NAMALWA (cell line): Measurements from ENCODE around the gene KLHL26.

Experiments used
- DNase-seq: peaks from one replicate; pipeline ENCODE4 v3.0.0-alpha.2; 2015; ENCODE audit warnings: low spot score

The KLHL26 gene

DNA sequence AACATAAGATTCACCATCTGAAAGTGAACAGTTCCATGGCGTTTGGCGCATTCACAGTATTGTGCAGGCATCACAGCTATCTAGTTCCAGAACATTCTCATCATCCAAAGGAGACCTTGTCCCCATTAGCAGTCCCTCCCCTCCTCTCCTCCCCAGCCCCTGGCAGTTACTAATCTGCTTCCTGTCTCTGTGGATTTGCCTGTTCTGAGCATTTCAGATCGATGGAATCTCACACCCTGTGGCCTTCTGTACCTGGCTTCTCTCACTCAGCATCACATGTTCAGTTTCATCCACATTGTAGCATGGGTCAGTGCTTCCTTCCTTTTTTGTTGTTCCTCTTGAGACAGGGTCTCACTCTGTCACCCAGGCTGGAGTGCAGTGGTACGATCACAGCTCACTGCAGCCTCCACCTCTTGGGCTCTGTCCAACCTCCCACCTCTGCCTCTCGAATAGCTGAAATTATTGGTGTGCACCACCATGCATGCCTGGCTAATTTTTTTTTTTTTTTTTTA lies 81.2 kb downstream of the KLHL26 start:
- DNase-seq: no peak

DNA sequence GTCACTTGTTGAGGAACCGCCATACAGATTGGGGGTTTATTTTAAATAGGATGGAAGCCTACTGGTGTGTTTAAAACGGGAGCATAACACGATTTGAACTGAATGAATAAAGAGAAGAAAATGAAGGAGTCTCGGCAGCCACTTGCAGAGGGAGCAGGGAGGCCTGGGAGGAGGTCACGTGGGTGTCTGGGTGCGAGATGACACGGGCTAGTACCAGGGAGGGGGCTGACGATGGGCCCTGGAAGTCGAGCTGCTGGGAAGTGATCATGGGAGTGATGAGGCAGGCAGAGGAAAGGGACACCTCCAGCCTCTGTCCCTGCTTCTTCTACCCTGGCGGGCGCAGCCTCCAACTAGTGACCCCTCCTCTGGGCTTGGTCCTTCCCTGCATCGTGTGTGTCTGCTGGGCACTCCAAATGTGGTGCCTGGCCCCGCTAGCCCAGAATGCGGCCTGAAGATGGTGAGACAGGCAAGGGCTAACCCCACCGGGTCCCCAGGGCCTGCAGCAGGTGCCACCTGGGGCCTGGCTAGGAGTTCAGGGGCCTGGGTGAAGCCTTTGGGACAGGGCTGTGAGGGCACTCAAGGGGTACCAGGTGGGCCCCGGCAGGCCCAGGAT lies 82.1 kb downstream of the KLHL26 start:
- DNase-seq: no peak

DNA sequence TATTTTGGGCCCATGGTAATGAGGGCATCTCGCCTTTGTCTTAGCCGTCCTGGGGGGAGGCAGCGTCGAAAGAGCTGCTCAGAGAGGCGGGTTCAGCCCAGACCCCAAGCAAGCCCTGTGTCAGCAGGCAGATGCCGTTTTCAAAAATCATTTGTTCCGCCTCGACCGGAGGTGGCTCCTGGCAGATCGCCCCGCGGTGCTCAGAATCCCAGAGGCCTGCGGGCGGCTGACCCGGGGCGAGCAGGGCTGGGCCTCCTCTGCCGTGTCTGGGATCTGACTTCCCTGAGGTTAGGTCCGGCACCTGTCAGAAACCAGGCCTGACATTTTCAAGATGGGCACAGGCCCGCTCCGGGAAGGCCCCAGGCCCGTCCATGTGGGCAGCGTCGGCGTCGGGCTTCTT lies 82.7 kb downstream of the KLHL26 start:
- no peak for DNase-seq
